NCI-H460 (cell line): Measurements from ENCODE around the gene GMDS. TPM values are rescaled to one million over a fixed set of nuclear protein-coding genes. Genes with fewer than 3 reads are reported as not detected.

Experiments
- DNase-seq: peaks from one replicate; pipeline ENCODE4 v3.0.0-alpha.2; 2016; ENCODE audit warnings: low read depth; ENCODE audit errors: extremely low read depth
- total RNA-seq: library from RNA; depleted of rRNA; stranded (reverse); fragments of >200 nt; shearing (Covaris generic); gene quantifications from 2 replicates; pipeline ENCODE4 v1.2.3, GENCODE V29; 2014

The GMDS gene
- total RNA-seq, 1 experiment from 2014 or later: 20.3 TPM

GRCh38 chr6:1957746-1958145 is 287.7 kb downstream of the GMDS start:
- no peak for DNase-seq

GRCh38 chr6:1952740-1953360 is 292.6 kb downstream of the GMDS start:
- DNase-seq: no peak

- DNase-seq: no peak
These were observed 294.8 kb downstream of the GMDS start for GRCh38 chr6:1950631-1951030.

GRCh38 chr6:1949538-1949937 is 295.9 kb downstream of the GMDS start:
- no peak for DNase-seq

GRCh38 chr6:1947922-1948321 is 297.5 kb downstream of the GMDS start:
- DNase-seq: no peak

- no peak for DNase-seq
These were observed 298.8 kb downstream of the GMDS start for GRCh38 chr6:1946583-1946982.

- DNase-seq: no peak
These were observed 300.1 kb downstream of the GMDS start for GRCh38 chr6:1945235-1945832.

- no peak for DNase-seq
These were observed 302.6 kb downstream of the GMDS start for GRCh38 chr6:1942834-1943233.

- no peak for DNase-seq
These were observed 303.9 kb downstream of the GMDS start for GRCh38 chr6:1941534-1941933.

- no peak for DNase-seq
These were observed 305.0 kb downstream of the GMDS start for GRCh38 chr6:1940381-1940780.

- no peak for DNase-seq
These were observed 312.1 kb downstream of the GMDS start for GRCh38 chr6:1933292-1933691.

- no peak for DNase-seq
These were observed 313.6 kb downstream of the GMDS start for GRCh38 chr6:1931817-1932216.

- DNase-seq: no peak
These were observed 315.0 kb downstream of the GMDS start for GRCh38 chr6:1930356-1930755.

- no peak for DNase-seq
These were observed 315.5 kb downstream of the GMDS start for GRCh38 chr6:1929931-1930330.

GRCh38 chr6:1925743-1926430 is 319.5 kb downstream of the GMDS start:
- no peak for DNase-seq

GRCh38 chr6:1923449-1923848 is 322.0 kb downstream of the GMDS start:
- no peak for DNase-seq

- DNase-seq: no peak
These were observed 327.6 kb downstream of the GMDS start for GRCh38 chr6:1917626-1918371.

GRCh38 chr6:1916334-1917070 is 328.9 kb downstream of the GMDS start:
- DNase-seq: no peak

- DNase-seq: no peak
These were observed 330.2 kb downstream of the GMDS start for GRCh38 chr6:1915226-1915625.

GRCh38 chr6:1913577-1913976 is 331.8 kb downstream of the GMDS start:
- DNase-seq: no peak

GRCh38 chr6:1912731-1913130 is 332.7 kb downstream of the GMDS start:
- DNase-seq: no peak
